GM12891 (cell line): ENCODE data around the gene THPO.

ENCODE experiments used
- POLR2A ChIP-seq: IDR thresholded peaks from 2 replicates; pipeline ENCODE4 v1.6.1; 2011; ENCODE audit warnings: low read depth, low read length, control low read depth
- POU2F2 ChIP-seq: IDR thresholded peaks from 2 replicates; pipeline ENCODE4 v1.6.1; 2011; ENCODE audit warnings: low read depth, mild to moderate bottlenecking, control low read depth, low read length, moderate library complexity

DNA sequence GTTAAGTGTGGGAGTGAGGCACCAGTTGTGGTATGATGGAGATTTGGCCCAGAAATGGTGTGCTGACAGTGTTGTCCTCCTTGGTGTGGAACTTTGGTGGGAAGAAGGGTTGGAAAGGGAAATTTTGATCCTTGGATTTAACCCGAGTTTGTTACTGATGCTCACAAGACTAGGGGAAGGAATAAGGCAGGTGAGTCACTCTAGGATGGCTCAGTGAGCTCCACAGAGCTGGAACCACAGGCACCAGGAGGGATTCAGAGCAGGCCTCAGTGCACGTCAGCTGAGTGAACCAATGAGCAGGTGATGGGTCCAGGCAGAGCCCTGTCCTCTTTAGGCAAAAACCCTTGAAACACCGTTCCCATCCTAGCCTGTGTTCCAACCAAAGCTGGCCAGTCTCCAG, 13.3 kb upstream of the THPO start:
- no peak for TF ChIP-seq POLR2A
- TF ChIP-seq POU2F2: no peak
